ENCODE results near the gene CPLANE2.

GRCh38 chr1:16233431-16233830, 3.6 kb downstream of the CPLANE2 start:
- no peak for TF ChIP-seq CTCF (IDR thresholded peaks at IDR 0.05)
- TF ChIP-seq POLR2A (IDR thresholded peaks at IDR 0.05) = no peak
